CD4-positive, alpha-beta T cell treated with Interleukin-6 for 4 hours (primary cell): Measurements from ENCODE around the gene WDR81.
"Not testable (repeated sequence)": the region's sequence is repeated elsewhere in the genome, so short reads cannot be mapped to it uniquely, and the experiment has no call there.

Source experiments
- DNase-seq: peaks from one replicate; pipeline ENCODE4 v3.0.0-alpha.2; 2020; ENCODE audit warnings: mixed read lengths

WDR81 gene

DNA sequence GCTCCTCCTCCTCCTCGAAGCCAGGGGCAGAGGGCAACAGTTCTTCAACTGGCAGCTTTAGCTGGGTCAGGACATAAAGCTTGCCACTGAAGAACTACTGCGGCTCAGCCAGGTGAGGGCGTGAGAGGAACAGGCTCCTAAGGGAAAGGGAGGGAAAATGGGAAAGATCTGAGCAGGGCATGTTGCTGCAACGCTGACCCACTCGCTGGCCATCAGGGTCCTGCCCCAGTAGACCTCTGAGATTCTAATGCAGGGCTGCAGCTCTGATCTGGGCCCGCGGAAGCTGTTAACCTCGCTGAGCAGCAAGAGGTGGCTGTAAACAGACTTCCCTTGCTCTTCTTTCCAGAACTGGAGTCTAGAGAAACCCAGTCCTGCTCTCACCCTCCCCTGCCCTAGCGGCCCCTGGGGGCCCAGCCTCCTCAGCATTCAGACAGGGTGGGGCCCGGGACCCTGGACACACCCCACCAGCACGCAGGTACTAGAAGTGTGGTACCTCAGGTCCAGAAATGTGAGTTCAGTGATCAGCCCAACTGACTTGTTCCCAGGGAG, 10.6 kb upstream of the WDR81 start:
- DNase-seq, result no peak

DNA sequence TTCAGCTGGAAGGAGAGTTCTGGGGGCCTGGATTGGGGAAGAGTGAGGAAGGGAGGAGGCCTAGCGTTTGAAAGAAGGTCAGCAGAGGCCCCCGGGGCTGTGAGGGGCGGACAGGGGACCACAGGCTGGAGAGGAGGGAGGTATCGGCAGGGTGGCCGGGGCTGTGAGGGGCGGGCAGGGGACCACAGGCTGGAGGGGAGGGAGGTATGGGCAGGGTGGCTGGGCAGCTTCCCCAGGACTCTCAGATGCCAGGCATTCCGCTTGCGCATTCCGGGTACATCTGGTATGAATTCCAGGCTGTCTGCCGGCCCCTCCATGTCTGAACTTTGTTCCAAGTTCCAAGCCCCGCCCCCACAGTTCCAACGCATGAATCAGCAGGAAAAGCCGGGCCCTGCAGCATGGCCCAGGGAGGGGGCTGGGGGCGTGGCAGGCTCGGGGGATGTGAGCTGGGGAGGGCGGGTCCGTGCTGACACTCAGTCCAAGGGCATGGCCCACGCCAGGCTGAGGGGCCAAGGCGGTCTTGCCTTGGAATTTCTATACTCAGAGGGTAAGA, 10.0 kb upstream of the WDR81 start:
- peak; percentile 39 for DNase-seq

DNA sequence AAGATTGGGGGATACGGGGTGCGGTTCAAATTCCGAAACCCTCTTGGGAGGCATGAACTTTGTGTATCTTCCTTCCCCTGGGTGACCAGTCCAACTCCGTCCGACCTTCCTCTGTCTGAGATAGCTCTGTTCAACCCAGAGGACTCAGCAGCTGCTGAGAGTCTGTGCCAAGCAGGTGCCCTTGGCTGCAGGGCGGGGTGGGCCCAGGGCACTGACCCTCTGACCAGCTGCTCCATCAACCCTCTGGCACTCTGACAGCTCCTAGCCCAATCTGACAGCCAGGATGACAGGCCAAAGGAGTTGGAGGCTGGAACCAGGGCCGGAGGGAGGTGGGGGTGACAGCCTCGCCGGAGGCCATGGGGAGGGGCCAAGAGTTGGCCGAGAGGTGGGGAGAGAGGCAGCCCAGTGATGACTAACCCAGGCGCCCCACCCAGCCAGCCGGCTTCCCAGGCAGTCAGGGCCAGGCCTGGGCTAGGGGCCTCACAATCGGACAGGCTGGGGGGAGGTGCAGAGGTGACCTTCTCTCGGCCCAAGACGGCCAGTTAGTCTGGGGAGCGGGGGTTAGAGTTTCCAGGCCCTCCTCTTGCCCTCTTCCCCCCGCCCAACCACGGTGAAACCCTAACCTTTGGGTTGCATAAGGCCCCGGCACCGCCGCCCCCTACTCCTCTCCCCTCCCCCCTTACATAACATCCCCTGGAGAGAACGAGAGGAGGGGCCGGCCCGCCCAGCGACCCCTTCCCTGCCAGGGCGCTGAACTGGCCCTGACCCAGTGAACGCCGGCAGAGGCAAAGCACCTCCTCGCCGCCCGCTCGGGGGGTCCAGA, 9.3 kb upstream of the WDR81 start:
- DNase-seq, result peak; percentile 64

DNA sequence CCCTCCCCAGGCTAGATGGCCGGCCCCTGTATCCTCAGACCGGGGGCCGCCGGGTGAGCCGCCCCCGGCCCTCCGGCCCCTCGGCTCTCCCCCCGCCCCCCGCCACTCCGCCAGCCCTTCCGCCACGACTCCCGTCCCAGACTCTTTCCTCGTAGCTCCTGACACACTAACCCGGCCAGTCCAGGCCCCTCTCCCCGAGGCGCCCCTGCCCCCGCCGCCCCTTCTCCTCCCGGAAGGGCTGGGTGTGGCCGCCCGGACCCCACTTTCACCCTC, 8.8 kb upstream of the WDR81 start:
- DNase-seq, result no peak

DNA sequence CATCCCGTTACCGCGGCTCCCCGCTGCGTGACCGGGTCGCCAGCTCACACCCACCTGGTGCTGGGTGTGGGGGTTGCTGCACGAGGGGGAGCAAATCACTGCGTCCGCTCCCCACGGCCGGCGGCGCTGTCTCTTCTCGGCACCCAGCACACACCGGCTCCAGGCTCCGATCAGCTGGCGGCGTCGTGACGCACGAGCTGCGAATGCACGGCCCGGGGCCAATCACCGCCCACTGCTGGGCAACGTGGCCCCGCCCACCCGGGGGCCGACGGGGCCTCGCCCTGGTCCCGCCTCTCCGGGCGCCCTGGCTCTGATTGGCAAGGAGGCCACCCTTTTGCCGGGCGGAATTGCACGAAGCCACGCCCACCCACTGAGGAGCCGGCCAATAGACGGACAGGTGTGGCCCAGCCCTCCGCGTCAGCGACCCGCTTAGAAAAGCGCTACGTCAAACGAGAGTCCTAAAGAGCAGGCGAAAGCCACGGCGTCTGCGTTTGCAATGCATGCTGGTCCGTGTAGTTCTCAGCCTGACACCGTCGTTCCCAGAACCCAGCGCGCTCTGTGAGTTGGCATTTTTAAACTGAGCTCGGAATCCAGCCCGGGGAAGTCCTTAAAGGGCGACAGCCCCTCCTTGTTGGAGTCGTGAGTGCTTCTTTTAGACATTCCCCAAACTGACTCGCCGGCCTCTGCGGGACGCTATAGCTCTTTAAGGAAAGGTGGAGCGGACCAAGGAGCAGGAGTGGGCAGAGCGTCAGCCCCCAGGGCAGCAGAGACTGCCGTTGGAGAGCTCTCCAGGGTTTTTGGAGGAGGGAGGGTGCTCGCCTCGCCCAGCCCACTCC, 8.2 kb upstream of the WDR81 start:
- peak; percentile 100 for DNase-seq

DNA sequence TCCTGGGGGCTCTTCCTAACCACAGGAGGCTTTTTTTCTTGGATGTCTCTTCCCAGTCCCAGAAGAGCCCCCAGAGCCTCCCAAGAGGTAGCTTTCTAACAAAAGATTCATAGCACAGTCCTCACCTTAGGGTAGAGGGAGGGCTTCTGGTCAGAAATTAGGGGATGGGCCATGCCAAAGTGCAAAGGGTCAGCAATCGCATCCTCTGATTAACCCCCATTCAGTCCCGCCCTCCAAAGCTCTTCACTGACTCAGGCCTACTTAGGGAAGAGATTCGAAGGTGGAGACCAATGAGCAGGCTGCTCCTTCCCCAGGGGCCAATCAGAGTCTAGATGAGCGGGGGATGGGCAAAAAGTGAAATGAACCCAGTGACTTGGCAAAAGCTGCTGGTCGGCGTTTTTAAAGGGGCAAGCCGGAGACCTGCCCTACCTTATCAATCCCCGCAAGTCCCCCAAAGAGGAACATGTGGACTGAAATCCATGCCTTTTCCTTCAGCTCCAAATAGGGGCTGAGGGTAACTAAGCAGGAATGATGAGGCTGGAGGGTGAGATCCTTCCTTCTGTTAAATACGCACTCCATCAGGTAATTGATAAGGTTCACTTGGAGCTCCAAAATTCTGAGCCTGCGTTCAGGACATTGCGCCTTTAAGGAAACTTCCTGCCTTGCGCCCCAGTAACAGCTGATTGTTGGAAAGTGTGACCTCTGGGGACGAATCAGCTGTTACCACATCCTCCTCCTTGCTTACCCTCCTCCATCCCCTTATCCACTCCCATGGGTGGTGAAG, 7.4 kb upstream of the WDR81 start:
- DNase-seq, result peak; percentile 86

DNA sequence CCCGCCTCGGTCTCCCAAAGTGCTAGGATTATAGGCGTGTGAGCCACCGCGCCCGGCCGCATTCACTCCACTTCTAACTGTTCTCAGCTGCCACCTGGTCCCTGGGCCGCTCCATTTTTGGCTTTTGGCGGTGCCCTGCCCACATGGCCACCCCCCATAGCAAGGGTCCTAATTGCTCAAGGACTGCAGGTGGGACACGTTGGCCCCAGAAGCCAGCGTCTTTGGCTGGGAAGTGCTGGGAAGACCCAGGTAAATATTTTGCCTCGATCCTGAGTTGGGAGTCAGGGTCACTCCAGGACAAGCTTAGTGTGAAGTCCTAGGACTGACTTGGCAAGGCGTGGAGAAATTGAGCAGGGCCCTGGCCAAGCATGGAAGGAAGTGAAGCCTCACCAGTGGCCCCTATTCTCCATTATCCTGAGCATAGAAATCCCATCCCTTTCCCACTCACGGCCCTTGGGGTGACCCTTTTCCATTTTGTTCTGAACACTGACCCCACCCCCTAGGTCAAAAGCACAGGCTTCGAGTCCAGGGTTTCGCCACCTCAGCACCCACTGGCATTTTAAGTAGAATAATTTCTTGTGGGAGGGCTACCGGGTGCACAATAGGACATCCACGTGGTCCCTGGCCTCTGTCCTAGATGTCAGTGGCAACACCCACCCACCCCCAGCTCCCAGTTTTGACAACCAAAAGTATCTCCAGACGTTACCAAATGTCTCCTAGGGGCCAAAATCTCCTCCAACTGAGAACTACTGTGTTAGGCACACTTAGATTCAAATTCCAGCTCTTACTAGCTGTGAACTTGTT, 5.9 kb upstream of the WDR81 start:
- DNase-seq, result no peak

DNA sequence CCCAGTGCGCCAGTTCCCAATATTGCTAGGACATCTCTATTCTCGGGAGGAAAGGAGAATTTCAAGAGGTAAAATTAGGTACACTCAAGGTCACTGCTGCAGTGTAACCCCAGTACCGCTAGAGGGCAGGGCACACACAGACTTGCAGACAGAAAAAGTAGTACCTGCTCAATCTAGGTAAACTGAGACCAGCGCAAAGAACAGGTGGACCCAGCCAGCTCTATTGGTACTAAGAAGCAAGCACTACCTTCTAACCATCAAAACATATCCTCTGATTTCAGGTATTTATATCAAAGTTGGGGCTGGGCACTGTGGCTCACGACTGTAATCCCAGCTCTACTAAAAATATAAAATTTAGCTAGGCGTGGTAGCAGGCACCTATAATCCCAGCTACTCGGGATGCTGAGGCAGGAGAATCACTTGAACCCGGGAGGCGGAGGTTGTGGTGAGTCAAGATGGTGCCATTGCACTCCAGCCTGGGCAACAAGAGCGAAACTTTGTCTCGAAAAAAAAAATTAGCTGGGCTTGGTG, 3.6 kb upstream of the WDR81 start:
- peak; percentile 77 for DNase-seq

DNA sequence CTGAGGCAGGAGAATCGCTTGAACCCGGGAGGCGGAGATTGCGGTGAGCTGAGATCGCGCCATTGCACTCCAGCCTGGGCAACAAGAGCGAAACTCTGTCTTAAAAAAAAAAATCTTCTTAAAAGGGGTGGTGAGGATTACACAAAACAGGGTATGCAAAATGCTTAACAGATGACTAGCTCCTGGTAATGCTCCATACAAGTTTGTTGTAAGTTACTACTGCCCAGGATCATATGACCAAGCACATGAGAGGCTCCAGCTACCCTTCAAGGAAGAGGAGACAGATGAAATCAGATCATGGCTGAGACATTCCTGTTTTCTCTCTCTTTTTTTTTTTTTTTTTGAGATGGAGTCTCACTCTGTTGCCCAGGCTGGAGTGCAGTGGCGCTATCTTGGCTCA, 2.5 kb upstream of the WDR81 start:
- DNase-seq, result not testable (repeated sequence)

DNA sequence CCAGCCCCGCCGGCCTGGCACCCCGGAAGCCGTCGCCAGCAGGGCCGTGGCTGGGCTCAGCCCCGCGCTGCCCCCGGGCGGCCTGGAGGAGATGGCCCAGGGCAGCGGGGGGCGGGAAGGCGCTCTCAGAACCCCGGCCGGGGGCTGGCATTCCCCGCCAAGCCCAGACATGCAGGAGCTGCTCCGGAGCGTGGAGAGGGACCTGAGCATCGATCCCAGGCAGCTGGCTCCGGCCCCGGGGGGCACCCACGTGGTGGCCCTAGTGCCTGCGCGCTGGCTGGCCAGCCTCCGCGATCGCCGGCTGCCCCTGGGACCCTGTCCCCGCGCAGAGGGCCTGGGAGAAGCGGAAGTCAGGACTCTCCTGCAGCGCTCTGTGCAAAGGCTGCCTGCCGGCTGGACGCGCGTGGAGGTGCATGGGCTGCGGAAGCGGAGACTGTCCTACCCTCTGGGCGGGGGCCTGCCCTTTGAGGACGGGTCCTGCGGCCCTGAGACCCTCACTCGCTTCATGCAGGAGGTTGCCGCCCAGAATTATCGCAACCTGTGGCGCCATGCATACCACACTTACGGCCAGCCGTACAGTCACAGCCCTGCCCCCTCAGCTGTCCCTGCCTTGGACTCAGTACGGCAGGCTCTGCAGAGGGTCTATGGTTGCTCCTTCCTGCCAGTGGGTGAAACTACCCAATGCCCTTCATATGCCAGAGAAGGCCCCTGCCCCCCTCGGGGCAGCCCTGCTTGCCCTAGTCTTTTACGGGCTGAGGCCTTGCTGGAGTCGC, 551 bp downstream of the WDR81 start:
- peak; percentile 21 for DNase-seq

DNA sequence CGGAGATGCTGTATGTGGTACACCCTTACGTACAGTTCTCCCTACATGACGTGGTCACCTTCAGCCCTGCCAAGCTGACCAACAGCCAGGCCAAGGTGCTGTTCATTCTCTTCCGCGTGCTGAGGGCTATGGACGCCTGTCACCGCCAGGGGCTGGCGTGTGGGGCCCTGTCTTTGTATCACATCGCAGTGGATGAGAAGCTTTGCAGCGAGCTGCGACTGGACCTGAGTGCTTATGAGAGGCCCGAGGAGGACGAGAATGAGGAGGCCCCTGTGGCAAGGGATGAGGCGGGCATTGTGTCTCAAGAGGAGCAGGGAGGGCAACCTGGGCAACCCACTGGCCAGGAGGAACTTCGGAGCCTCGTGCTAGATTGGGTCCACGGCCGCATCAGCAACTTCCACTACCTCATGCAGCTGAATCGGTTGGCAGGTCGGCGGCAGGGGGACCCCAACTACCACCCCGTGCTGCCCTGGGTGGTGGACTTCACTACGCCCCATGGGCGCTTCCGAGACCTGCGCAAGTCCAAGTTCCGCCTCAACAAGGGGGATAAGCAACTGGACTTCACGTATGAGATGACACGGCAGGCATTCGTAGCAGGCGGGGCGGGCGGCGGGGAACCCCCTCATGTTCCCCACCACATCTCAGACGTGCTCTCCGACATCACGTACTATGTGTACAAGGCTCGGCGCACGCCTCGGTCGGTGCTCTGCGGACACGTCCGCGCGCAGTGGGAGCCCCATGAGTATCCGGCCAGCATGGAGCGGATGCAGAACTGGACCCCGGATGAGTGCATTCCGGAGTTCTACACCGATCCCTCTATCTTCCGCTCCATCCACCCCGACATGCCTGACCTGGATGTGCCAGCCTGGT, 1.4 kb downstream of the WDR81 start:
- no peak for DNase-seq

DNA sequence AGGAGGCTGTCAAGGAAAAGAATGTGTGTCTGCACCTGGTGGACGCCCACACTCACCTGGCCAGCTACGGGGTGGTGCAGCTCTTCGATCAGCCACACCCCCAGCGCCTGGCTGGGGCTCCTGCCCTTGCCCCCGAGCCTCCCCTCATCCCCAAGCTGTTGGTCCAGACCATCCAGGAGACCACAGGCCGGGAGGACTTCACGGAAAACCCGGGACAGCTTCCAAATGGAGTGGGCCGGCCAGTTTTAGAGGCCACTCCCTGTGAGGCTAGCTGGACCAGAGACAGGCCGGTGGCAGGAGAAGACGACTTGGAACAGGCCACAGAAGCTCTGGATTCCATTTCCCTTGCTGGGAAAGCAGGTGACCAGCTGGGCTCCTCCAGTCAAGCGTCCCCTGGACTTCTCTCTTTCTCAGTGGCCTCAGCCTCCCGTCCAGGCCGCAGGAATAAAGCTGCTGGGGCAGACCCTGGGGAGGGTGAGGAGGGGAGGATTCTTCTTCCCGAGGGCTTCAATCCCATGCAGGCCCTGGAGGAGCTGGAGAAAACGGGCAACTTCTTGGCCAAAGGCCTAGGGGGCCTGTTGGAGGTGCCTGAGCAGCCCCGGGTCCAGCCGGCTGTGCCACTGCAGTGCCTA, 2.2 kb downstream of the WDR81 start:
- no peak for DNase-seq

DNA sequence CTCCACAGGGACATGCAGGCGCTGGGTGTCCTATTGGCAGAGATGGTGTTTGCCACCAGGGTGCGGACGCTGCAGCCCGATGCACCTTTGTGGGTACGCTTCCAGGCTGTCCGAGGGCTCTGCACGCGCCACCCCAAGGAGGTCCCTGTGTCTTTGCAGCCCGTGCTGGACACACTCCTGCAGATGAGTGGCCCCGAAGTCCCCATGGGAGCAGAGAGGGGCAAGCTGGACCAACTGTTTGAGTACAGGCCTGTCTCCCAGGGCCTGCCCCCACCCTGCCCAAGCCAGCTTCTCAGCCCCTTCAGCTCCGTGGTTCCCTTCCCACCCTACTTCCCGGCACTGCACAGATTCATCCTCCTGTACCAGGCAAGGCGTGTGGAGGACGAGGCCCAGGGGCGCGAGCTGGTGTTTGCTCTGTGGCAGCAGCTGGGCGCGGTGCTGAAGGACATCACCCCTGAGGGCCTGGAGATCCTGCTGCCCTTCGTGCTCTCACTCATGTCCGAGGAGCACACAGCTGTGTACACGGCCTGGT, 2.8 kb downstream of the WDR81 start:
- DNase-seq, result no peak

DNA sequence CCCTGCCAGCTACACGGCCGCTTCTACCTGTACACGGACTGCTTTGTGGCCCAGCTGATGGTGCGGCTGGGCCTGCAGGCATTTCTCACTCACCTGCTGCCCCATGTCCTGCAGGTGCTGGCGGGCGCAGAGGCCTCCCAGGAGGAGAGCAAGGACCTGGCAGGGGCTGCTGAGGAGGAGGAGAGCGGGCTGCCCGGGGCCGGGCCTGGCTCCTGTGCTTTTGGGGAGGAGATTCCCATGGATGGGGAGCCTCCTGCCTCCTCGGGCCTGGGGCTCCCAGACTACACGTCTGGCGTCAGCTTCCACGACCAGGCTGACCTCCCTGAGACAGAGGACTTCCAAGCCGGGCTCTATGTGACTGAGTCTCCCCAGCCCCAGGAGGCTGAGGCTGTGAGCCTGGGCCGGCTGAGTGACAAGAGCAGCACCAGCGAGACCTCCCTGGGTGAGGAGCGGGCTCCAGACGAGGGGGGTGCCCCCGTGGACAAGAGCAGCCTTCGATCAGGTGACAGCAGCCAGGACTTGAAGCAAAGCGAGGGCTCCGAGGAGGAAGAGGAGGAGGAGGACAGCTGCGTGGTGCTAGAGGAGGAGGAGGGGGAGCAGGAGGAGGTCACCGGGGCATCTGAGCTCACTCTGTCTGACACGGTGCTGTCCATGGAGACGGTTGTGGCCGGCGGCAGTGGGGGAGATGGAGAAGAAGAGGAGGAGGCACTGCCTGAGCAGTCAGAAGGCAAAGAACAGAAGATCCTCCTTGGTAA, 3.5 kb downstream of the WDR81 start:
- no peak for DNase-seq

DNA sequence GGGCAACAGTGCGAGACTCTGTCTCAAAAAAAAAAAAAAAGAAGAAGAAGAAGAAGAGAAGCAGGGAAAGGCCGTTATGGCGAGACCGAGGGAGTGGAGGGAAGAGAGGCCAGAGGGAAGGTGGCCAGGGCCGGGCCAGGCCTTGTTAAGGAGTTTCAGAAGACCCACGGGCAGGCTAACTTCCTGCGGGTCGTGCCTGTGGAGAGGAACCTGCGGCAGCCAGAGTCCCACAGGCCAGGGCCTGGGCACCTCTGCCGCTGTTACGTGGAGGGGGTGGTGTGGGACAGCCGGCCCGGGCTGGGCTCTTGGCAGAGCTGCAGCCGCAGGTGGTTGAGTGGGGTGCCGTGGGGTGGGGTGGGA, 5.4 kb downstream of the WDR81 start:
- no peak for DNase-seq

DNA sequence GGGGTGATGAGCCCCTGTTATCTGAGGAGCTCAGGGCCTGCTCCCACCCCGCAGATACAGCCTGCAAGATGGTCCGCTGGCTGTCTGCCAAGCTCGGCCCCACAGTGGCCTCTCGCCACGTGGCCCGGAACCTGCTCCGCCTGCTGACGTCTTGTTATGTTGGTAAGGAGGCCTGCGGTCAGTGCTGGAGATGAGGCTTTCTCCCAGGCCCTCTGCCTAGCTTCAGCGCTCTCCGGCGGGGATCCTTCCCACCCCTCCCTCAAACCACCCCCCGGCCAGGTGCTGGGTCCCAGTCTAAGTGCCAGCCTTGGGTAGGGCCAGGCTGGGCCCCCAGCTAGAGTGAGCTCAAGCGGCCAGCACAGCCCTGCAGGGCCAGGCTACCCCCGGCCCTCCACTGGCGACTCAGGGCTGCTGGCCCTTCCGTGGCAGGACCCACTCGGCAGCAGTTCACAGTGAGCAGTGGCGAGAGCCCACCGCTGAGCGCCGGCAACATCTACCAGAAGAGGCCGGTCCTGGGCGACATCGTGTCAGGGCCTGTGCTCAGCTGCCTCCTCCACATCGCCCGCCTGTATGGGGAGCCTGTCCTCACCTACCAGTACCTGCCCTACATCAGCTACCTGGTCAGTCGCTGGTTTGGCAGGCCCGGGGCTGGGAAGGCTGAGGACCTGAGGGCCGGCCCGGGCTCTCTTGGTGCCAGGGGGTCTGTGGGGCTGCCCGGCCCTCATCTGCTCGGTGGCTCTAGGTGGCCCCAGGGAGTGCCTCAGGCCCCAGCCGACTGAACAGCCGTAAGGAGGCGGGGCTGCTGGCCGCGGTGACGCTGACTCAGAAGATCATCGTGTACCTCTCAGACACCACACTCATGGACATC, 6.1 kb downstream of the WDR81 start:
- no peak for DNase-seq

DNA sequence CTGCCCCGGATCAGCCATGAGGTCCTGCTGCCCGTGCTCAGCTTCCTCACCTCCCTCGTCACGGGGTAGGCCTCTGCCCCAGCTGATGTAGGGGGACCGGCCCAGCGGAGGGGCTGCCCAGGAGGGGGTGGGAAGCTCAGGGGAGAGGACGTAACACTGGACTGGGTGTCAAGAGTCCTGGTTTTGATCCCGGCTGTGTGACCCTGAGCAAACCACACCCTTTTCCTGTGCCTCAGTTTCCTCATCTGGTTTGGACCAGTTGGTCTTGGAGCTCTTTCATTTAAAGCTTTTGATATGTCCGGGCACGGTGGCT, 6.6 kb downstream of the WDR81 start:
- no peak for DNase-seq
